TTC549 (cell line): ENCODE measurements around the gene CAMKMT.

ENCODE experiments used
- FAIRE-seq: peaks from 2 replicates; lab custom pipeline; 2012; peaks lifted over from hg19 to GRCh38; lab: Jason Lieb, UNC

CAMKMT gene

DNA sequence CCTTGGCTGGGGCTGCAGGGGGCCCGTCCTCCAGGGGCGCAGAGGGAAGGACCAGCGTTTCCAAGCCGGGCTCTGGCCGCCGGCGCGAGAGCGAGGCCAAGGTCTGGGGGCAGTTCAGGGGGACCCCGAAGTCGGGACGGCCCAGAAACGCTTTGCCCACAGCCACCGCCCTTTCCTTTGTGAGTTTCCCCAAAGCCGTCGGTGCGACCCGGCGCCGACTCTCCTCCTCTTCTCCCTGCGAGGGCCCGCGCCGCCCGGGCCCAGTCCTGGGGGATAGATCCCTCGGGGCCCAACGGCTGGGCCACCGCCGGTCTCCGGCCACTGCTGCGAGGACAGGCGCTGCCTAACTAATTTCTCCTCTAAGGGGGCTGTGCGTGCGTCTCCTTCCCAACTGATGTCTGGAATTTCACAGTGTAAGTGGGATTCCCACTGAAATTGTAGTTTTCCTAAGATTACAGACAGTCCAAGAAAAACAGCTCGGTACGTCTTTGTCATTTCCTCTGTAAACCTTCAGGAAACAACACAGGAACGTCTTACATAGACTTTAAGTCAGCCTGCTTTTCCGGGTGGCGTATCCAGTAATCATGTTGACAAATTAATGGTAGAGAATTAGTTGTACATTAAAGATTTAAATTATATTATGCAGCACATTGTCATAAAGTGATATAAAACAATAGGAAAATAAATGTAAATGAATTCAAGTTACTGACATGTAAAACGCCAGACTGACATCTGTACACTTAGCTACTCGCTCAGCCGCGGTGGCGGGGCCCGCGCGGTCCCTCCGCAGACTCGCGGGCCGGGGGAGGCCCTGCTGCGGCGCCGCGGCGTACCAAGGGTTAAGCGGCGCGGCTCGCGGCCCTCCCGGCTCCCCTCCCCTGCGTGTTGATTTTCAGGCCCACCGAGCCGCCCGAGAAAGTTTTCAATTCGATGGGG lies 440.4 kb downstream of the CAMKMT start:
- no peak for FAIRE-seq

DNA sequence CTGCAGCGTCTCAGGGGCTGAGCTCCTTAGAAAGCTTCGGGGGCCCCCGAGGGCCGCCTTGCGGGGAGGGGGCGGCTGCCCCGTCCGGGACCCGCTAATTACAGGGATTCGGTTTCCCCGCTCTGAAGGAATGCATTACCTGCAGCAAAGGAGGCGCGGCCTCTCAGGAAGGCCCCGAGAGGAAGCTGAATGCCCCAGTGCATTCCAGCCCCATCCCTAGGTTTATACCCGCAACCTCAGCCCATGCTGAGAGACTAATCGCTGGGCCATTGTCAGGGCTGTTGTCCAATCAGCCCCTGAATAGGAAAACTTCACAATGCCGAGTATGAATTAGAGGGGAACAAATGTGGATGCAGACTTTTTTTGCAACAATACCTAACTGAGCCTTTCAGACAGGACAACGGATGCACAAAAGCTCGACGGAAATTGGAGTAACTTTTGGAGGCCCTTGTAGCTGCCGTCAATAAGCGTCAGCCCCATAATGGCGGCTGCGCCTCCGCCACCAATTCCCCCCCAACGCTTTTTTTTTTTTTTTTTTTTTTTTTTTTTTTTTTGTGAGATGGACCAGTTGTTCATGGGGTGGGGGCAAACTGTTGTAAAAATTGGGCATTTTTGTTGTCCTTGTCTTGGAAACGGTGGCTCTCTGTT lies 441.2 kb downstream of the CAMKMT start:
- FAIRE-seq: no peak

GRCh38 chr2:44804406-44805265 lies 442.9 kb downstream of the CAMKMT start:
- no peak for FAIRE-seq

GRCh38 chr2:44805401-44806235 lies 443.9 kb downstream of the CAMKMT start:
- no peak for FAIRE-seq

DNA sequence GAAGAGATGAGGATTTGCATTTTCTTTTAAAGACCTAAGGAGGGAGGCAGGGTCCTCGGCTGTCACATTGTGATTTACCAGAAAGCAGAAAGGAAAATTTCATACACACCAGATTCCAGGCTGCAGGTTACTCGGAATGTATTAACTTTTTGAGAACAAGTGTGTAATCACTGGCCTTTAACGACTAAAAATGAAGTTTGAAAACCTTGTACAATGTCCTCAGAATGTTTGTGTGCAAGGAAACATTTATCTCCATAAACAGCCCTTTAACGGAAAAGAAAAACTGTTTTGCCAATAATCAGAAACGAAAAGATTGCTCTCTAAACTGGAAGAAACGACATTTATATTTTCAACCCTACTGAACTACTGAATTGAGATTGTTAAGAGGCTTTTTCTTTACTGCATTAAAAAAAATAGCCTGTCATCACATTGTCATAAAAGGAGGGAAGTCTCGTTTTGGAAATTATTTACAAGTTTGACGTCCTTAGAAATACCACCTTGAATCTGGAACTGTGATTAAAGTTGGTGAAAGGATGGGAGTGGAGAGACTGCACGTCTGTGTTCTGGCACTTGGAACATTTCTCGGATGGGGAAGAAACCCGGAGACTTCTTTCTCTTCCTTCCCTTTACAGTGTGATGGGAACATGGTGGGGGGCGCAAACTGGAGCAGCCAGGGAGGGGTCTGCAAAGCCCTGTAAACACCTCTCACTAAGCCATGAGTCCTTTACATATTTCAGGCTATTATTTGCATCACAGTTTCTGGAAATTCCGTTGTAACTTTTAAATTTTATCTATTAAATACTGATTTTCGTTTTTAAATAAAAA lies 445.7 kb downstream of the CAMKMT start:
- FAIRE-seq: no peak

DNA sequence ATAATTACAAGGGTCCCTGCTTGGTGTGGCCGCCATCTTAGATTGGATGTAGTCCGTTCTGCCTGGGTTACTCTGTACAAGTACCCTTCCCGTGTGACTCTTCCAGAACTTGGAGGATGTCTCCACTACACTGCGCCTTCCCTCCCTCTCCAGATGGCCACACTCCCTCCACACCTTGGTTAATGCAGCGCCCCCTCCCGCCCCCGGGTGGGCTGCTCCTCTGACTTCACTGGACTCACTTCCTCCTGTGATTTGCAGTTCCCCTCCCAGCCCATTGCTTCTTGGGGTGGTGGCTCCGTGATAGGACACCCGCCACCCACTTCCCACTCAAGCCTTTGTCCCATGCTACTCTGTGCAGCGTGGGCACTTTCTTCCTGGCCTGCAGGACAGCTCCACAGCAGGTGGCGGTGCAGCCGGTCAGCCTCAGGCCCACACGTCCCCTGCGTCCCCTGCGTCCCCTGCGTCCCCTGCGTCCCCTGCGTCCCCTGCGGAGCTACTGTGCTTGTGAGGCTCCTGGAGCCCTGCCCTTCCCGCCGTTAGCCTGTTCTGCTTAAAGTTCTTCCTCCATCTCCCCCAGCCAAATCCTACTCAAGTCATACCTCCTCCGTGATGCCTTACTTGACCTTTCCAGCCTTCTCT lies 449.3 kb downstream of the CAMKMT start:
- no peak for FAIRE-seq

- FAIRE-seq: no peak
Observed at GRCh38 chr2:44813165-44813564, 451.4 kb downstream of the CAMKMT start.

- no peak for FAIRE-seq
Observed at GRCh38 chr2:44813658-44814057, 451.9 kb downstream of the CAMKMT start.

DNA sequence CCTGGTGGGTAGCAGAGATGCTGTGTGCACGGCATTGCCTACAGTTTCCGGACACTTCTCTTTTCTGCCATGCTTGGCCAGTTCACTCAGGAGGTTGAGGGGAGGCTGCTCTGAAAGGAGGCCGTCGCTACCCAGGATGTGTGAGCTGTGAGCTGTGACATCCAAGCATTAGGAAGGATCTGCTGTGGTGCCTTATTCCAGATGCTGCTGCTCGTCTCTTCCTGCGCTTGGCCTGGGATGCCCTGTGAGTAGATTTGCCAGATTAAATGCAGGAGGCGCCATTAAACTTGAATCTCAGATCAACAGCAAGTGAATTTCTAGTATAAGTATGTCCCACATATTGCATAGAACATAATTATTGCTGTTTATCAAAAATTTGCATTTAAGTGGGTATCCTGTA lies 455.5 kb downstream of the CAMKMT start:
- no peak for FAIRE-seq

DNA sequence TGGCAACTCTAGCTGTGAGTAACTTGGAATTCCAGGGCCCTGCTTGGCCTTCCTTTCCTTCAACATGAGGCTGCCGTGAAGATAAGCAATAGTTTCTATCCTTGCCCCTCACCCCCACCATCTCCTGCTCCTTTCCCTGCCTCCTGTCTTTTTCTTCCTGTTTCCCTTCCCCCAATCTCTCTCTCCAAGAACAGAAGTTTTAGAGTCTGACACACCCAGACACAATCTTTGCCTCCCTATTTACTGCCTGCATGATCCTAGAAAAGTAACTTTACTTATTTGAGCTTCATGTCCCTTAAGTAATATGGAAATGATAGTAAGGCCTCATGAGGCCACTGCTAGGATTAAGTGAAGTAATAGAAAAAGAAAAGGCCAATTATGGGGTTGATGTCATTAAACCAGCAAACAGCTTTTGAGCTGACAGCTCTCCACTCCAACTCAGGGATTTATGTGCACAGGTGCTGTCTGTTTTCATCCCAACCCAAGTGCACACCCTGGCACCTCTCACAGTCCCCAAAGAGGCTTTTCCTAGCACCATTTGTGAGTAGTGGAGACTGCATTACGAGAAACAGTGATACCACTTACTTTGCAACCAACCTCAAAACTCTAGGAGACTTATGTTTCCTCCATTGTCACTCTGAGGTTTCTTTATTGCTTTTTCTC lies 456.1 kb downstream of the CAMKMT start:
- no peak for FAIRE-seq

GRCh38 chr2:44819061-44819460 lies 457.3 kb downstream of the CAMKMT start:
- no peak for FAIRE-seq

- no peak for FAIRE-seq
Observed at GRCh38 chr2:44821500-44821899, 459.8 kb downstream of the CAMKMT start.

DNA sequence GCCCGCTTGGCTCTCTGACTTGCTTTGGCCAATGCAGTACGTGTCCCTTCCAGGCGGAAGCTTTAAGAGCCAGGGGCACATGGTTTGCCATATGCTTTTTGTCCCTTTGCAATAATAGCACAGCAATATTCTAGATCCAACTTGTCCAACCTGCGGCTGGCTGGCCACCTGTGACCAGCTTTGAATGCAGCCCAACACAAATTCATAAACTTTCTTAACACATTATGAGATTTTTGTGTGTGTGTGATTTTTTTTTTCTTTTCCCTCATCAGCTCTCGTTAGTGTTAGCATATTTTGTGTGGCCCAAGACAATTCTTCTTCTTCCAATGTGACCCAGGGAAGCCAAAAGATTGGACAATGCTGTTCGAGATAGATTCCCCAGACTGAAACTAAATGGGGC lies 460.4 kb downstream of the CAMKMT start:
- no peak for FAIRE-seq
